GM19025 (cell line): ENCODE data around the gene PACSIN3.

Experiments
- ATAC-seq: cut with Tn5 transposase; IDR thresholded peaks from one replicate; pipeline ENCODE4 v1.9.1; 2021; ENCODE audit warnings: mild to moderate bottlenecking, low read depth, moderate library complexity; ENCODE audit not compliant: unreplicated experiment

Gene PACSIN3

GRCh38 chr11:47177229-47177845 is 8.9 kb downstream of the PACSIN3 start:
- ATAC-seq: peak; percentile 39

- peak; percentile 94 for ATAC-seq
Measured at GRCh38 chr11:47176328-47177228, 9.7 kb downstream of the PACSIN3 start, which contains the start of gene ARFGAP2. Gene ARFGAP2, minus strand, starts transcription at chr11:47176879. Its CDS starts 26 bp downstream, at chr11:47176853.

GRCh38 chr11:47175746-47176327 is 10.4 kb downstream of the PACSIN3 start:
- no peak for ATAC-seq

DNA sequence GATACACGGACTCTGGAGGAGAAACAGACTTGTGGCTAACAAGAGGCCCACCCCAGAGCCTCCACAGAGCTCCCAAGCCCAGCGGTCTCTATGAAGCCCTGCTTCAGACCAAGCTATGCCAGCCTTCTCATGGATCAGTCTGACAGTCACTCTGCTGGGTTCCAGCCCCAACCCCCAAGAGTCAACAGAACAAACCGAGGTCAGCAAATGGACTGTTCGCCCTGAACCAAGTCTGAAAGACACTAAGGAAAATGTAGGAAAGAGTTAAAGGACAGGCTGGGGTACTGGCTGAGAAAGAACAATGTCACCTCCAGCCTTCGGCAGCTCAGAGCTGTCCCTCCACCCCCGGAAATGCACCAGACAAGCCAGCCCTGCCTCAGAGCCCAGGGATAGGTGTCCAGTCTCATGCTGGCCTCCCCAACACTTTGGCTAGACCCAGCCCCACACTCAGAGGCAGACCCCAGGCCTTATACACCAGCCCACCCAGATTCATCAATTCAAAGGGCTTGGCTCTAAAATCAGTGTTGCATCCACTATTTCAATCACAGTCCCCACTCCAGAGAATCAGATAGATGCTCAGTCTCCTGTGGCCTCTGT is 13.4 kb downstream of the PACSIN3 start:
- ATAC-seq: no peak

DNA sequence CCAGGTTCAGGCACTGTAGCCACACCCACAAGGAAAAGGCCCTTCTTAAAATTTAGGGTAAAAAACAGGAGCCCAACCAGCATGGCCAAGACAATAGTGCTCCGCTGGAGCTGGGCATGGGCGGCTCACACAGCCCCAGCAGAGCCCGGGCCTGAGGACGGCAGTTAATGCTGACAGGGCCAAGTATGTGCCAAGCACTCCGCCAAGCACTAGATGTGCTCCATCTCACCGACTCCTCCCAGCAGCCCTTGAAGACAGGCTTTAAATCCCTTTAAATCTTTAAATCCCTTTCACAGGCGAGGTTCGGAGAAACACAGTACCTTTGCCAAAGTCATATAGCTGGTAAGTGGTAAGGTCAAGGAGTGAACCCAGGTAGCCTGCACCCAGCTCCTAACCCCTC is 14.4 kb downstream of the PACSIN3 start:
- ATAC-seq: no peak

DNA sequence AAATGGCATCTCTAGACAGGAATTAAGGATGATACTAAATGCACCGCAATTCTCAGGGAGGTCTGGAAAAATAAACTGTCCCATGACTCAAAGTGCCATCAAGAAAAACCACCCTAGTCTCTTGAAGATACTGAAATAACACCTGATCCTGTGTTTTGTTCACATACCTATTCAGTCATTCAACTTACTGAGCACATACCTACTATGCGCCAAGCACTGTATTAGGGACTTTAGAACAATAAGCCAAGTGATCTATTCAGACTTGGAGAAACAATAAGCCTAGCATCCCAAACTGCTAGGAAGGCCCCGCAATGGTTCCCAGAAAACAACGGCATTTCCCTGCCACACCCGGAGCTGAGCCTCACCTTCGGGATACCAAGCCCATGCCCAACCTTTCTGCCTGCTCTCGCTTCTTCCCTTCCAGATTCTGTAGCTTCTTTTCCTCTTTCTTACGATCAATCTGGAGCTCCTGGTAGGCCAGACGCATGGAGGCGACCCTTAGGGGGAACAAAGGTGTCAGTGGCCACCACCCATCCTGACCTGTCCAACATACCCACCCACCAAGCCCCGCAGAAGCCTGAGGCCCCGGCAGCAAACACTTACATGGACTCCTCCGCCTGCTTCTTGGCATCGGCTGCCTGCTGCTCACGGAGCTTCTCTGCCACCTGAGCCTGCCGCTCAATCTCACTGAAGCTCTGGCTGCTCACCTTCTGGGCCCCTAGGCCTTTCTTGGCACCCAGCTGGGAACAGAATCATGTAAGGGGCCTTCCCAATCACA is 15.0 kb downstream of the PACSIN3 start:
- no peak for ATAC-seq

DNA sequence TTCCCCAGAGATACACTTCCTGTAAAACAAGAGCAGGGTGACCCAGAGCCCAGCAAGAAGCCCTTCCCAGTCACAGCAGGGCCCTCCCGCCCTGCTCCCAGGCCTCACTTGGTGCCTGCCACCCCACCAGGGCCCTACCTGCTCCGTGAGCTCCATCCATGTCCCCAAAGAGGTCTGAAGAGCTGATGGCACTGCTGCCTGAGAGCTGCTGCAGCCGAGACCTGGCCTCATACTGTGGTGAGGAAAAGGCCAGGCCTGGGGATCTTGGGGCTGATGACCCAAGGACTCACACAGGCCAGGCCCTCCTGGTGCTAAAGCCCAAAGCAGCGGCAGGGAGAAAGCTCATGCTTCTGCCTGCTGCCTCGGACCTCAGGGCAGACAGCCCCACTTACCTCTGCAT is 19.9 kb downstream of the PACSIN3 start:
- ATAC-seq: no peak

DNA sequence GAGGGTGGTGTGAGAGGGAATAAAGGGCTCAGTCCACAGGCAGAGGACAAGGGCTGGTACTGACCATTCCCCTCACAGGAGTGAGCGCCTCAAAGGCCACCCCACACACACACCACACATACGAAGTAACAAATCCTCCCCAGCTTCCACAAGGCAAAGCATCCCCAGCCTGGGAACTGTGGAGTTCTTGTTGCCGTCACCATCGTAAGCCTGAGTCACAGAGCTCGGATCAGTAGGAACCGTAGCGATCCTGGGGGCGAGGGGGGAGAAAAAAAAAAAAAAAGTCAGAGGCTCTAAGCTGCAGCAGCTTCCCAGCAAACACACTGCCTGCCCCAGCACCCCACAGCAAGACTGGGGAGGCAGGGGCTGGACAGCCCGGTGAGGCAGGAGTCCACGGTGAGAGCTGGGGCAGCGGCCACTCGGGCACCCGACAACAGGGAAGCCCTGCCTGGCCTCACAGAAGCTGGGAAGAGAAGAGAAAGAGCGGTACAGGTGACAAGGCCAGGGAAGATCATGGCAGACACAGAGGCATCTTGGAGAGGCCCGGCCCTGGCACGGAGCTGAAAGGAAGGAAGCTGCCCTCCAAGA is 20.9 kb downstream of the PACSIN3 start:
- ATAC-seq: no peak

DNA sequence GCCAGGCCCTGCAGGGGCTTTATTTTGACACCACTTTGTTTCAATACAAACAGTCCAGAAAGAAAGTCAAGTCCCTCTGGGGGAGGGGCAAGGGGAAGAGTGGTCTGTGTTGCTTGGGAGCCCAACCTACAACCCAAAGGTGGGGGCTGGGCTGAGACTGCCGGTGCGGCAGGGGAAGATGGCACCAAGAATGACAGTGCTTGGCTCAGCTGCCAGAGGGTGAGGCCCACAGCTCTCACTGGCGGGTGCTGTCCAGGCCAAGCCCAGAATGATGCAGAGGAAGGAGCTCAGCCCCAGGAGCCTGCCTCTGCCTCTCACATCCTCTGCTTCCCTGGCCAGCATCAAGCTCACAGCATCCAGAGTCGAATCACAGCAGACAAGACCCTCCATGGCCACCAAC is 21.9 kb downstream of the PACSIN3 start:
- ATAC-seq: no peak

GRCh38 chr11:47163898-47164297 is 22.3 kb downstream of the PACSIN3 start:
- ATAC-seq: no peak

GRCh38 chr11:47163193-47163592 is 23.0 kb downstream of the PACSIN3 start:
- ATAC-seq: no peak

- ATAC-seq: no peak
Measured at GRCh38 chr11:47162426-47162825, 23.8 kb downstream of the PACSIN3 start.

- ATAC-seq: no peak
Measured at GRCh38 chr11:47161890-47162289, 24.3 kb downstream of the PACSIN3 start.

GRCh38 chr11:47161134-47161854 is 24.9 kb downstream of the PACSIN3 start:
- no peak for ATAC-seq

- ATAC-seq: no peak
Measured at GRCh38 chr11:47160753-47161133, 25.5 kb downstream of the PACSIN3 start.

DNA sequence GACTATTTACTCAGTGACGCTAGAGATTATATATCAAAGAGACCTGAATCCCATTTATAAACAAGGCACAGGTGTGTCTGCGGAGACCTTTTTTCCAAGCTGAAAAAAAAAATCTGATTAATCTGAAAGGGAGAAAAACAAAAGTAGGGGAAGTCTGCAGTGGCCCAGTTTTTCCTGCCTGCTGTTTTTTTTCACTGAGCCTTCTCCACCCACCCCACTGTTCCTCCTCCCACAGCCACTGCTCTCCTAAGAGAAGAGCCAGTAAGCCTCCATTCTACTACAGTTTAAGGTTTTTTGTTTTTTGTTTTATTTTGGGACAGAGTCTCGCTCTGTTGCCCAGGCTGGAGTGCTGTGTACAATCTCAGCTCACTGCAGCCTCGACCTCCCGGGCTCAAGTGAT is 28.0 kb downstream of the PACSIN3 start:
- ATAC-seq: no peak

DNA sequence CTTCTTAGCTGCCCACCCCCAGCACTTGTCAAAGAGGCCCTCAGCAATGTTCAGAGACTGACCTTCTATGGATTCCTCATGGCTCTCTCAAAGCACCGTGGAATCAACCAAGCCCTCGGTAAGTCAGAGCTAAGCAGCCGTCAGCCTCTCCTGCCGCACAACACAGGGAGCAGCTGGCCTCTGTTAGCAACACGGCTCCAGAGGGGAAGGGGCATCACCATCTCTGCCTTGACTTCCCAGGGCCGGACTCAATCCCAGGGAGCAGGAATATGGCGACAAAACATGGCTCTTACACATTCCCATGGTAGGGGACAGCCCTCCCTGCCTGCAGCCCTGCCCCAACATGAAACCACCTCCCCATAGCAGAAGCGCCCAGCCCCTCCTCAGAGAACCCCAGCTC is 28.4 kb downstream of the PACSIN3 start:
- ATAC-seq: no peak

- ATAC-seq: no peak
Measured at GRCh38 chr11:47156951-47157350, 29.3 kb downstream of the PACSIN3 start.

DNA sequence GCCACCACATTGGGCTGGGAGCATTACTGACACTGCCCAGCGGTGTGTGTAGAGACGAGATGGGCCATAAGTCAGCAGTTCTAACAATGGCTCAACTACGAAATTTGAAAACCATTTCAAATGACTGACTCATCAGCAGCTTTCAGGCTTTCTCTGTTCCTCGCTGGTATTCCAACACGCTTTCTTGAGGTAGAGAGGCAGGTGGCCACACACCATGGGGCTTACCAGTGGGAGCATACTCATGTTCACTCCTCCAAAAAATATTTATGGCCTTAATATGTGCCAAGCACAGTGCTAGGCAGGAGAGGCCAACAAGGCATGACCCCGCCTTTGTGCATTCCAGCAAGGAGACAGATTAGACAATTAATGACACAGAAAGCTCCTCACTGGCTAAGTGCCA is 29.9 kb downstream of the PACSIN3 start:
- ATAC-seq: no peak
